A549 (cell line): ENCODE data around the gene SLC16A3. TPM values are rescaled to one million over a fixed set of nuclear protein-coding genes. Genes with fewer than 3 reads are reported as not detected.

Experiments
- ATAC-seq, 2 experiments: fragments of 200-7000 bp in 1 of 2; fragments of >200 bp in 1 of 2; cut with Nextera tagmentation in 1 of 2; cut with Tn5 transposase in 1 of 2; 3 replicates each; pipeline versions ENCODE4 v1.8.0 to v1.9.1; 2018 to 2020; ENCODE audit warnings: mild to moderate bottlenecking in 1 of 2, moderate library complexity in 1 of 2
- CTCF ChIA-PET: fragments of 300-600 bp; sonication (Branson Sonifier 250); formaldehyde crosslinking; extraction: SDS; loops from one replicate; lab custom pipeline; 2021; ENCODE audit warnings: antibody characterized with exemption, inconsistent platforms; lab: Yijun Ruan, JAX
- POLR2A ChIA-PET: fragments of 350-600 bp; formaldehyde crosslinking; extraction: SDS; loops from one replicate; lab custom pipeline; 2021; ENCODE audit warnings: antibody characterized with exemption, inconsistent platforms; lab: Yijun Ruan, JAX
- DNase-seq, 2 experiments: peaks; one replicate each; pipeline versions ENCODE4 v3.0.0 to v3.0.0-alpha.2; 2011 to 2016; ENCODE audit warnings: low read depth in 1 of 2, low spot score in 1 of 2
- FAIRE-seq: peaks from 2 replicates; lab custom pipeline; 2011; peaks lifted over from hg19 to GRCh38; lab: Jason Lieb, UNC
- H3K27ac ChIP-seq, 2 experiments: fragments of >200 bp; sonication (Bioruptor Twin); formaldehyde crosslinking; 3 replicates each; pipeline ENCODE4 v1.5.1; 2016 to 2017
- H3K4me1 ChIP-seq: fragments of >200 bp; sonication (Bioruptor Twin); formaldehyde crosslinking; 3 replicates; pipeline ENCODE4 v1.6.1; 2016
- H3K4me2 ChIP-seq: fragments of >200 bp; sonication (Bioruptor Twin); formaldehyde crosslinking; 3 replicates; pipeline ENCODE4 v1.6.1; 2016
- H3K4me3 ChIP-seq: fragments of >200 bp; sonication (Bioruptor Twin); formaldehyde crosslinking; 3 replicates; pipeline ENCODE4 v1.5.1; 2016
- H3K9me3 ChIP-seq: fragments of >200 bp; sonication (Bioruptor Twin); formaldehyde crosslinking; 3 replicates; pipeline ENCODE4 v1.6.1; 2016
- BHLHE40 ChIP-seq: IDR thresholded peaks from 2 replicates; pipeline ENCODE4 v1.6.1; 2012; ENCODE audit warnings: low read depth, low read length, inconsistent platforms
- CBX2 ChIP-seq: fragments of 200-600 bp; sonication (generic); IDR thresholded peaks from 2 replicates; pipeline ENCODE4 v1.6.1; 2016; ENCODE audit warnings: low read depth, mild to moderate bottlenecking, borderline replicate concordance
- CBX8 ChIP-seq: fragments of 200-600 bp; sonication (generic); IDR thresholded peaks from 2 replicates; pipeline ENCODE4 v1.6.1; 2016
- CEBPB ChIP-seq, 2 experiments: fragments of >200 bp in 1 of 2; sonication (Bioruptor Twin) in 1 of 2; formaldehyde crosslinking in 1 of 2; IDR thresholded peaks; 2 replicates each; pipeline ENCODE4 v1.6.1; 2012 to 2016
- CHD2 ChIP-seq: fragments of 150-350 bp; IDR thresholded peaks from 2 replicates; pipeline ENCODE4 v1.6.1; 2014; ENCODE audit warnings: low read length; ENCODE audit not compliant: partially characterized antibody
- EP300 ChIP-seq, 2 experiments: fragments of >200 bp; sonication (Bioruptor Twin); formaldehyde crosslinking; IDR thresholded peaks; 2 replicates in 1 of 2; 3 replicates in 1 of 2; pipeline ENCODE4 v1.6.1; 2016 to 2017
- ESRRA ChIP-seq: fragments of 150-350 bp; IDR thresholded peaks from 2 replicates; pipeline ENCODE4 v1.6.1; 2014; ENCODE audit warnings: mild to moderate bottlenecking, low read length, borderline replicate concordance
- FOSL2 ChIP-seq, 2 experiments: fragments of 450-650 bp in 1 of 2; fragments of >200 bp in 1 of 2; sonication (Bioruptor Twin) in 1 of 2; formaldehyde crosslinking; IDR thresholded peaks; 2 replicates each; pipeline versions ENCODE4 v1.5.0 to v1.6.1; 2016 to 2020; ENCODE audit warnings: mild to moderate bottlenecking in 1 of 2, moderate library complexity in 1 of 2
- HDAC2 ChIP-seq: fragments of 200-600 bp; sonication (generic); IDR thresholded peaks from 2 replicates; pipeline ENCODE4 v1.6.1; 2016
- MAFK ChIP-seq: fragments of 450-650 bp; IDR thresholded peaks from 2 replicates; pipeline ENCODE4 v1.6.1; 2014; ENCODE audit not compliant: partially characterized antibody
- MAZ ChIP-seq: fragments of 150-350 bp; IDR thresholded peaks from 2 replicates; pipeline ENCODE4 v1.6.1; 2014; ENCODE audit warnings: antibody characterized with exemption, low read depth, low read length, borderline replicate concordance
- NPAS2 ChIP-seq: fragments of 250-450 bp; sonication (Bioruptor Pico); IDR thresholded peaks from 2 replicates; pipeline ENCODE4 v1.8.0; 2022; ENCODE audit warnings: mild to moderate bottlenecking, moderate library complexity, borderline replicate concordance
- PHF8 ChIP-seq: fragments of 200-600 bp; sonication (generic); IDR thresholded peaks from 2 replicates; pipeline ENCODE4 v1.6.1; 2016; ENCODE audit warnings: low read depth, mild to moderate bottlenecking, antibody characterized with exemption, moderate library complexity, borderline replicate concordance
- RCOR1 ChIP-seq: fragments of 150-350 bp; IDR thresholded peaks from 2 replicates; pipeline ENCODE4 v1.6.1; 2014; ENCODE audit warnings: antibody characterized with exemption, low read length, low read depth
- RFX5 ChIP-seq: fragments of 450-650 bp; IDR thresholded peaks from 2 replicates; pipeline ENCODE4 v1.7.1; 2014; ENCODE audit warnings: antibody characterized with exemption, mild to moderate bottlenecking, moderate library complexity
- SMC3 ChIP-seq: fragments of >200 bp; sonication (Bioruptor Twin); formaldehyde crosslinking; IDR thresholded peaks from 3 replicates; pipeline ENCODE4 v1.6.1; 2018; ENCODE audit warnings: inconsistent platforms
- TP53 ChIP-seq: fragments of 250-450 bp; sonication (Bioruptor Pico); IDR thresholded peaks from 2 replicates; pipeline ENCODE4 v1.5.0; 2021; ENCODE audit warnings: mild to moderate bottlenecking, moderate library complexity
- ZC3H11A ChIP-seq: fragments of 450-650 bp; IDR thresholded peaks from 2 replicates; pipeline ENCODE4 v1.6.1; 2014; ENCODE audit warnings: antibody characterized with exemption, mild to moderate bottlenecking
- ZNF302 ChIP-seq: fragments of 250-450 bp; sonication (Bioruptor Pico); IDR thresholded peaks from 2 replicates; pipeline ENCODE4 v1.9.0; 2021; ENCODE audit warnings: inconsistent platforms, mild to moderate bottlenecking, moderate library complexity
- WGBS: methylation state at CpG from one replicate; pipeline ENCODE4 v1.1.6; 2017; ENCODE audit errors: missing lambda C conversion rate; 5-methylcytosine and 5-hydroxymethylcytosine counted together
- polyA plus RNA-seq, 4 experiments: library from polyadenylated mRNA; depleted of rRNA in 3 of 4; stranded (reverse); fragments of >200 nt; fragmentation: RNase III in 1 of 4; extraction: RNeasy Plus Mini Kit Qiagen cat#74134 plus additional on column Dnase treatment in 1 of 4; gene quantifications; 2 replicates in 3 of 4; 3 replicates in 1 of 4; pipeline ENCODE4 v1.2.3, GENCODE V29; 2011 to 2017
- TF ChIP-seq, protein P1 (sequence below): fragments of 250-450 bp; sonication (Bioruptor Pico); IDR thresholded peaks from 2 replicates; pipeline ENCODE4 v1.5.0; 2021; ENCODE audit warnings: mild to moderate bottlenecking, moderate library complexity, borderline replicate concordance
- TF ChIP-seq, protein P2 (sequence below): IDR thresholded peaks from 2 replicates; pipeline ENCODE4 v1.6.1; 2012
- TF ChIP-seq, protein P3 (sequence below): fragments of >200 bp; sonication (Bioruptor Twin); formaldehyde crosslinking; IDR thresholded peaks from 2 replicates; pipeline ENCODE4 v1.6.1; 2016
- TF ChIP-seq, protein P4 (sequence below): IDR thresholded peaks from 2 replicates; pipeline ENCODE4 v1.6.1; 2012
- TF ChIP-seq, protein P5 (sequence below): fragments of 150-350 bp; IDR thresholded peaks from 2 replicates; pipeline ENCODE4 v1.6.1; 2014; ENCODE audit warnings: low read depth, mild to moderate bottlenecking, low read length
- TF ChIP-seq, protein P6 (sequence below): fragments of >200 bp; sonication (Bioruptor Twin); formaldehyde crosslinking; IDR thresholded peaks from 3 replicates; pipeline ENCODE4 v1.6.1; 2016

The SLC16A3 gene
- polyA plus RNA-seq, 2 of the 4 experiments (the other 2 are of a cell fraction): 28.6 to 90.9 TPM

DNA sequence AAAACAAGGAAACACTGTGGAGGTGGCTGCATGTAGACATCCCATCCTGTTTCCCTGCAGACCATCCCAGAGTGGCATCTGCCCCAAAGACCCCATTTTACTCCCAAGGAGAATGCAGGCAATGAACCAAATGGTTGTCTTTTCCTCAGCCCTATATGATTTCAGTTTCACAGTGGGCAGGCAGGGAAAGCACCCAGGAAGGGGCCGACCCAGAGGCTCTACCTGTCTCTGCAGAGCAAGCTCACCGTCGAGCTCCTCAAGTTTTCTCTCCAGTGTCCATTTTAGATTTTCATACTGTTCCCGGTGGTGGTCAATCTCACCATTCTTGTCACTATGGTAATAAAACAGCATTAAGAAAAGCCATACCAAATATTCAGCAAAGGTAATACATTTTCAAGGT lies 30.8 kb upstream of the SLC16A3 start (continued):
- no peak for TF ChIP-seq NPAS2 (CRISPR knock-in tag)

DNA sequence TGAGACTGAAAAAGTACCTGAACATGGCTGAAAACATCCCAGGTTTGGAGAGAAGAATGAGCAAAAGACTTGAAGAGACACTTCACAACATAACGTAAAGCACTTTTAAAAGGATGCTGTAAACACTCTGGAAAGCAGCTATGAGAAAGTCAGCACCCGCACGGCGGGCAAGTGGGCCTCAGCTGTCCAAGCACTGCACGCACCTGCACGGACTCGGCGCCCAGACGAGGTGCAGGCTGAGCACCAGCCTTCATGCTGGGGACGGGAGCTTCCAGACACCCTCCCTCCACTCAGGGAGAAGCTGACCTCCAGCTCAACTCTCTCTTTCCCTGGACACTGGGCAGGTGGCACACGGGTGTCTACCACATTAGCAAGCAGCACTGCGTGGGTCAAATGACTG lies 29.3 kb upstream of the SLC16A3 start:
- no peak for DNase-seq
- peaks cover 2% of the 10 kb centered on the region for H3K4me1 ChIP-seq
- 94% methylated on average over 12 of the region's 12 CpGs for WGBS
- no peak for FAIRE-seq
- no peaks in the 10 kb centered on the region for H3K9me3 ChIP-seq
- CTCF ChIA-PET: interaction anchor here (1.2 to 2.4 kb wide), 4 partner anchors 9 to 215 kb away, joined by 3 to 7 read pairs (median 4); no protein-coding TSS in a partner anchor
- POLR2A ChIA-PET: interaction anchor here (0.6 kb wide), 1 partner anchor 231 kb away, joined by 3 read pairs; no protein-coding TSS in a partner anchor
- H3K4me2 ChIP-seq: no peak overlapping the region
- H3K27ac ChIP-seq: no peak overlapping the region
- no peak overlapping the region for H3K4me3 ChIP-seq
- TF ChIP-seq EP300 (IDR thresholded peaks at IDR 0.05) (no peak), BHLHE40 (no peak), MAFK (no peak), SMC3 (no peak), RFX5 (no peak), ESRRA (no peak), CEBPB (IDR thresholded peaks at IDR 0.05) (no peak), ZNF302 (no peak), TP53 (no peak), PHF8 (no peak), CBX2 (no peak)
- TF ChIP-seq, protein P1, sequence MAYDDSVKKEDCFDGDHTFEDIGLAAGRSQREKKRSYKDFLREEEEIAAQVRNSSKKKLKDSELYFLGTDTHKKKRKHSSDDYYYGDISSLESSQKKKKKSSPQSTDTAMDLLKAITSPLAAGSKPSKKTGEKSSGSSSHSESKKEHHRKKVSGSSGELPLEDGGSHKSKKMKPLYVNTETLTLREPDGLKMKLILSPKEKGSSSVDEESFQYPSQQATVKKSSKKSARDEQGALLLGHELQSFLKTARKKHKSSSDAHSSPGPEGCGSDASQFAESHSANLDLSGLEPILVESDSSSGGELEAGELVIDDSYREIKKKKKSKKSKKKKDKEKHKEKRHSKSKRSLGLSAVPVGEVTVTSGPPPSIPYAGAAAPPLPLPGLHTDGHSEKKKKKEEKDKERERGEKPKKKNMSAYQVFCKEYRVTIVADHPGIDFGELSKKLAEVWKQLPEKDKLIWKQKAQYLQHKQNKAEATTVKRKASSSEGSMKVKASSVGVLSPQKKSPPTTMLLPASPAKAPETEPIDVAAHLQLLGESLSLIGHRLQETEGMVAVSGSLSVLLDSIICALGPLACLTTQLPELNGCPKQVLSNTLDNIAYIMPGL (CRISPR knock-in tag): no peak
- TF ChIP-seq, protein P2, sequence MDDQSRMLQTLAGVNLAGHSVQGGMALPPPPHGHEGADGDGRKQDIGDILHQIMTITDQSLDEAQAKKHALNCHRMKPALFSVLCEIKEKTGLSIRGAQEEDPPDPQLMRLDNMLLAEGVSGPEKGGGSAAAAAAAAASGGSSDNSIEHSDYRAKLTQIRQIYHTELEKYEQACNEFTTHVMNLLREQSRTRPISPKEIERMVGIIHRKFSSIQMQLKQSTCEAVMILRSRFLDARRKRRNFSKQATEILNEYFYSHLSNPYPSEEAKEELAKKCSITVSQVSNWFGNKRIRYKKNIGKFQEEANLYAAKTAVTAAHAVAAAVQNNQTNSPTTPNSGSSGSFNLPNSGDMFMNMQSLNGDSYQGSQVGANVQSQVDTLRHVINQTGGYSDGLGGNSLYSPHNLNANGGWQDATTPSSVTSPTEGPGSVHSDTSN: no peak
- TF ChIP-seq, protein P3, sequence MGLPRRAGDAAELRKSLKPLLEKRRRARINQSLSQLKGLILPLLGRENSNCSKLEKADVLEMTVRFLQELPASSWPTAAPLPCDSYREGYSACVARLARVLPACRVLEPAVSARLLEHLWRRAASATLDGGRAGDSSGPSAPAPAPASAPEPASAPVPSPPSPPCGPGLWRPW: no peak
- TF ChIP-seq, all 56 proteins: peak for 0
- ATAC-seq: no peak

DNA sequence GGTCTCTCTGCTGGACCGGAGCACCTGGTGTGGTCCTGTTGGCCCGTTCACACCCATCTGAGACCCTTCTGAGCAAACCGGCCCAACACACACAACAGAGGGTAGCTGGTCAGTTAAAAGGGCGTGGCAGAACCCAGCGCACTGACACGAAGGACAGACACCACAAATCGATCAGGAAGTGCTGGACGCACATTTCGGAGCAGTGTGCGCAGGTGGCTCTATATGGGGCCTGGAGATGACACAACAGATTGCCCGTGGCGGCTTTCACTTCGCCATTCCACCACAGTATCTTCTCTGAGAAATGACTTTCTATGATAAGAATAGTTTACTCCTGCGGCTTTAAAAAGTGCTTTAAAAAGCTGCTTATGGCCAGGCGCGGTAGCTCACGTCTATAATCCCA lies 28.7 kb upstream of the SLC16A3 start:
- ChIA-PET POLR2A (no interaction called here), CTCF (interaction anchor here (1.1 to 4.1 kb wide), 8 partner anchors 8 to 214 kb away, joined by 3 to 19 read pairs (median 4); partner anchors contain the start of gene RAC3)
- H3K27ac ChIP-seq: no peak overlapping the region
- TF ChIP-seq CHD2: no peak
- 92% methylated on average over 17 of the region's 17 CpGs for WGBS
- H3K9me3 ChIP-seq: no peaks in the 10 kb centered on the region
- DNase-seq: no peak
- H3K4me3 ChIP-seq: no peak overlapping the region
- FAIRE-seq: no peak
- H3K4me2 ChIP-seq: no peak overlapping the region
- peaks cover 8% of the 10 kb centered on the region for H3K4me1 ChIP-seq
- no peak for ATAC-seq

DNA sequence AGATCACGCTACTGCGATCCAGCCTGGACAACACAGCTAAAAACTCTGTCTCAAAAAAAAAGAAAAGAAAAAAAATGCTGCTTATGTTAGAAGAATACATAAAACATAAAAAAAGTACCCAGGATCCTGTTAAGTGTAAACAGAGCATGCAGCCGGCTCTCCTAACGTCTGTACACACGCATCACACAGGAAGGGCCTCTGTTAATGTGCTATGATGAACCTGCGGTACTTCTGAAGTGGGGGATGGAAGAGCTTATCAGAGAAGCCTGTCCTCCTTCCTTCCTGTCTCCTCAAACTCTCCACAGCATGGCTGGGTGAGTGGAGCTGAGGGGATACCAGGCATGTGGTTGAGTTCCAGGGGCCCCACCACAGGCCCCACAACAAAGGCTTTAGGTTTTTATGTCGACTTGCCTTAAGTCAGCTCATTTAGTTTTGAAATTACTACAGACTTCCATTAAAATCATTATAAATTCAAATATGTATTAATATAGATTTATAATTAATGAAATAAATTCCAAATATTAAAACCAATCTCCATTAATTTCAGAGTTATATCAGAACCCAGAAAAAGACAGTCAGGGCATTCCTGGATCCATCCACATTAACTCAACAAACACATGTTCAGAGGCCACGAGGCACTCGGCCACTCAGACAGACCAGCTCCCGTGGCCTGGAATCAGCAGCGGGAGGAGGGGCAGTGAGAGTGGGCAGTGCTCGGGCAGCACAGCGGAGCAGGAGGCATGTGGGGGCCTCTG lies 27.9 kb upstream of the SLC16A3 start:
- no peak for FAIRE-seq
- no peak overlapping the region for H3K4me3 ChIP-seq
- no peak for ATAC-seq
- peaks cover 16% of the 10 kb centered on the region for H3K4me1 ChIP-seq
- no peak overlapping the region for H3K4me2 ChIP-seq
- ChIA-PET CTCF (interaction anchor here (0.6 to 4.1 kb wide), 9 partner anchors 8 to 171 kb away, joined by 3 to 19 read pairs (median 4); partner anchors contain the start of gene RAC3), POLR2A (no interaction called here)
- no peak overlapping the region for H3K27ac ChIP-seq
- no peaks in the 10 kb centered on the region for H3K9me3 ChIP-seq
- no peak for DNase-seq
- 91% methylated on average over 12 of the region's 13 CpGs for WGBS
- TF ChIP-seq, protein P4, sequence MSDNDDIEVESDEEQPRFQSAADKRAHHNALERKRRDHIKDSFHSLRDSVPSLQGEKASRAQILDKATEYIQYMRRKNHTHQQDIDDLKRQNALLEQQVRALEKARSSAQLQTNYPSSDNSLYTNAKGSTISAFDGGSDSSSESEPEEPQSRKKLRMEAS: no peak
- no peak for TF ChIP-seq ZC3H11A
- TF ChIP-seq, protein P5, sequence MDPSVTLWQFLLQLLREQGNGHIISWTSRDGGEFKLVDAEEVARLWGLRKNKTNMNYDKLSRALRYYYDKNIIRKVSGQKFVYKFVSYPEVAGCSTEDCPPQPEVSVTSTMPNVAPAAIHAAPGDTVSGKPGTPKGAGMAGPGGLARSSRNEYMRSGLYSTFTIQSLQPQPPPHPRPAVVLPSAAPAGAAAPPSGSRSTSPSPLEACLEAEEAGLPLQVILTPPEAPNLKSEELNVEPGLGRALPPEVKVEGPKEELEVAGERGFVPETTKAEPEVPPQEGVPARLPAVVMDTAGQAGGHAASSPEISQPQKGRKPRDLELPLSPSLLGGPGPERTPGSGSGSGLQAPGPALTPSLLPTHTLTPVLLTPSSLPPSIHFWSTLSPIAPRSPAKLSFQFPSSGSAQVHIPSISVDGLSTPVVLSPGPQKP: no peak
- TF ChIP-seq HDAC2: no peak
- TF ChIP-seq, protein P3: no peak
- TF ChIP-seq, protein P6, sequence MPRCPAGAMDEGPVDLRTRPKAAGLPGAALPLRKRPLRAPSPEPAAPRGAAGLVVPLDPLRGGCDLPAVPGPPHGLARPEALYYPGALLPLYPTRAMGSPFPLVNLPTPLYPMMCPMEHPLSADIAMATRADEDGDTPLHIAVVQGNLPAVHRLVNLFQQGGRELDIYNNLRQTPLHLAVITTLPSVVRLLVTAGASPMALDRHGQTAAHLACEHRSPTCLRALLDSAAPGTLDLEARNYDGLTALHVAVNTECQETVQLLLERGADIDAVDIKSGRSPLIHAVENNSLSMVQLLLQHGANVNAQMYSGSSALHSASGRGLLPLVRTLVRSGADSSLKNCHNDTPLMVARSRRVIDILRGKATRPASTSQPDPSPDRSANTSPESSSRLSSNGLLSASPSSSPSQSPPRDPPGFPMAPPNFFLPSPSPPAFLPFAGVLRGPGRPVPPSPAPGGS: no peak
- no peak for TF ChIP-seq FOSL2 (IDR thresholded peaks at IDR 0.05)
- TF ChIP-seq FOSL2 (CRISPR knock-in tag; IDR thresholded peaks at IDR 0.05): no peak
- no peak for TF ChIP-seq CEBPB (IDR thresholded peaks at IDR 0.05)
- TF ChIP-seq MAZ: no peak
- TF ChIP-seq RCOR1: no peak
- TF ChIP-seq MAFK: no peak
- TF ChIP-seq CBX8: no peak
